ENCODE data around the gene DCAF5. TPM values are rescaled to one million over a fixed set of nuclear protein-coding genes. Genes with fewer than 3 reads are reported as not detected.
"Not testable (repeated sequence)": the region's sequence is repeated elsewhere in the genome, so short reads cannot be mapped to it uniquely, and the experiment has no call there.

The DCAF5 gene
- total and polyA plus RNA-seq, 2 experiments from 2014 or later, result 50.0 to 58.2 TPM

DNA sequence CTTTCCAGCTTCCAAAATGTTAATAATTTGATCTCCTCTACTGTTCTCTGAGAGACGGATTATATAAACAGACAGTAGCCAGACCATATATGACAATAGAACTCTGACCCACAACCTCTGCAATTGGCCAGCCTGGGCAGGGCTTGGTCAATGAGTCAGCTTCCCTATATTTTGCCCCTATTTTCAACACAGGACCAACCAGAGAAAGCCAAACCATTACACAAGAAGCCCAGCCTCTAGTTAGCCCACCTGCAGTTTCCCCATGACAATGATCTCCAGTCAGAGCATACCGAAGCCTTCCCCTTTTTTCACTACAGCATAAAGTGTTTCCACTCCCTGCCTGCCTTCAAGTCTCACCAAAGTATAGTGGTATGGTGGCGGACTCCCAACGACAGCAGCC lies 30.8 kb upstream of the DCAF5 start:
- Histone ChIP-seq H3K4me3 (no peak overlapping the region), H3K36me3 (no peaks in the 10 kb centered on the region), H3K4me1 (ENCODE audit: low read depth) (no peaks in the 10 kb centered on the region), H3K27me3 (no peaks in the 10 kb centered on the region), H3K27ac (no peak overlapping the region), H3K9me3 (ENCODE audit: low read depth) (no peaks in the 10 kb centered on the region)
- peak in 1 of 2 donors; percentile 3 for DNase-seq (ENCODE audit: low read depth in 1 of 2, low spot score in 1 of 2)
- TF ChIP-seq CTCF (IDR thresholded peaks at IDR 0.05; ENCODE audit: low read depth, low read length), result no peak

- H3K4me1 ChIP-seq (ENCODE audit: low read depth); H3K36me3 ChIP-seq; H3K27me3 ChIP-seq; H3K27ac ChIP-seq; DNase-seq (ENCODE audit: low read depth in 1 of 2, low spot score in 1 of 2); H3K4me3 ChIP-seq; H3K9me3 ChIP-seq (ENCODE audit: low read depth): not testable (repeated sequence)
Observed at GRCh38 chr14:69182580-69182979, 29.7 kb upstream of the DCAF5 start.

DNA sequence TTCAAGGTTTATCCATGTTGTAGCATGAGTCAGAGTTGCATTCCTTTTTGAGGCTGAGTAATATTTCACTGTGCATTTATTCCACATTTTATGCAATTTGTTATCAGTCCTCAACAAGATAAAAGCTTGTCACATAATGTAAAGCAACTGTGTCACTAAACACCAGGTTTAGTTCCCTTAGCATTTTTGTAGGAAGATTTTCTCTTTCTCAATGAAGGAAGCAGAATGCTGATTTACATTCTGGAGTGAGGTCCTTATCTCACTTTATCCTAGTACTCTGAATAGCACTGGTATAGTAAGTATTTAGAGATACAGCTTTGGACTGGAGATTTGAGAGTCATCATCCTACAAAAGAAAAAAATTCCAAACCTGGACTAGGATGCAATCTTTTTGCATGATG lies 28.6 kb upstream of the DCAF5 start:
- TF ChIP-seq CTCF (IDR thresholded peaks at IDR 0.05; ENCODE audit: low read depth, low read length), result no peak
- Histone ChIP-seq H3K36me3 (no peaks in the 10 kb centered on the region), H3K4me3 (no peak overlapping the region), H3K27me3 (peaks cover 3% of the 10 kb centered on the region), H3K9me3 (ENCODE audit: low read depth) (no peaks in the 10 kb centered on the region), H3K27ac (no peak overlapping the region), H3K4me1 (ENCODE audit: low read depth) (no peaks in the 10 kb centered on the region)
- DNase-seq (ENCODE audit: low read depth in 1 of 2, low spot score in 1 of 2), result peak in 1 of 2 donors; percentile 8

DNA sequence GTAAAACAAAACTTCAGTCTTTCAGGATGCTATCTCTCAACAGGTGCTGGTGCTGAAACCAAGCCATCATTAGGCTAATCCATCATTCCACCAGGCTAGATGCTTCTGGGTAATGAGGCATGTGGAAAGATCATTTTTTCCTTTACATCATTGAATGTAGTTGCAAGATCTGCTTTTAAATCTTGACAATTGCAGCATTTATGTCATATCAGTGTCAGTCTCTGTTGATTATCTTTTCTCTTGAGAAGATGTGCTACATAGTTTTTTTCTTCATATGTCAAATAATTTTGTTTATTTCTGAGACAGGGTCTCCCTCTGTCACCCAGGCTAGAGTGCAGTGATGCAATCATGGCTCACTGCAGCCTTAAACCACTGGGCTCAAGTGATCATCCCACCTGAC lies 22.2 kb upstream of the DCAF5 start:
- DNase-seq (ENCODE audit: low read depth in 1 of 2, low spot score in 1 of 2), result no peak
- H3K4me3 ChIP-seq, result no peak overlapping the region
- H3K36me3 ChIP-seq, result no peaks in the 10 kb centered on the region
- H3K27ac ChIP-seq, result no peak overlapping the region
- no peak for TF ChIP-seq CTCF (IDR thresholded peaks at IDR 0.05; ENCODE audit: low read depth, low read length)
- H3K4me1 ChIP-seq (ENCODE audit: low read depth), result peaks cover 5% of the 10 kb centered on the region
- no peaks in the 10 kb centered on the region for H3K9me3 ChIP-seq (ENCODE audit: low read depth)
- peaks cover 7% of the 10 kb centered on the region for H3K27me3 ChIP-seq

GRCh38 chr14:69171569-69171968 lies 18.6 kb upstream of the DCAF5 start:
- no peak overlapping the region for H3K4me3 ChIP-seq
- H3K27ac ChIP-seq, result no peak overlapping the region
- no peaks in the 10 kb centered on the region for H3K9me3 ChIP-seq (ENCODE audit: low read depth)
- peaks cover 5% of the 10 kb centered on the region for H3K4me1 ChIP-seq (ENCODE audit: low read depth)
- H3K36me3 ChIP-seq, result no peaks in the 10 kb centered on the region
- H3K27me3 ChIP-seq, result peaks cover 3% of the 10 kb centered on the region
- TF ChIP-seq CTCF (IDR thresholded peaks at IDR 0.05; ENCODE audit: low read depth, low read length), result no peak
- DNase-seq (ENCODE audit: low read depth in 1 of 2, low spot score in 1 of 2), result no peak

GRCh38 chr14:69170839-69171238 lies 17.9 kb upstream of the DCAF5 start:
- Histone ChIP-seq H3K9me3 (ENCODE audit: low read depth) (no peaks in the 10 kb centered on the region), H3K36me3 (no peaks in the 10 kb centered on the region), H3K27me3 (peaks cover 3% of the 10 kb centered on the region), H3K27ac (no peak overlapping the region), H3K4me1 (ENCODE audit: low read depth) (peaks cover 5% of the 10 kb centered on the region), H3K4me3 (no peak overlapping the region)
- TF ChIP-seq CTCF (IDR thresholded peaks at IDR 0.05; ENCODE audit: low read depth, low read length), result no peak
- no peak for DNase-seq (ENCODE audit: low read depth in 1 of 2, low spot score in 1 of 2)

- H3K4me3 ChIP-seq; H3K4me1 ChIP-seq (ENCODE audit: low read depth); H3K9me3 ChIP-seq (ENCODE audit: low read depth); H3K36me3 ChIP-seq; H3K27ac ChIP-seq; DNase-seq (ENCODE audit: low read depth in 1 of 2, low spot score in 1 of 2); H3K27me3 ChIP-seq: not testable (repeated sequence)
Observed at GRCh38 chr14:69165787-69166186, 12.9 kb upstream of the DCAF5 start.

Data from cardiac muscle cell (in vitro differentiated cells and primary cell).